HepG2 (cell line): Measurements from ENCODE around the gene SGPP1. TPM values are rescaled to one million over a fixed set of nuclear protein-coding genes. Genes with fewer than 3 reads are reported as not detected.

Experiments
- ATAC-seq: fragments of 200-7000 bp; cut with Tn5 transposase; 3 replicates; pipeline ENCODE4 v1.9.1; 2020; ENCODE audit warnings: mild to moderate bottlenecking, moderate library complexity
- BruUV-seq: library from RNA; stranded (reverse); fragments of 400-500 nt; replicated peaks from 2 replicates; lab custom pipeline; 2021; lab: Mats Ljungman, UMichigan
- CTCF ChIA-PET: fragments of 300-600 bp; formaldehyde crosslinking; extraction: SDS; loops from one replicate; lab custom pipeline; 2021; ENCODE audit warnings: low total read pairs, inconsistent platforms, low intra/inter-chr PET ratio; lab: Yijun Ruan, JAX
- POLR2A ChIA-PET: fragments of 350-600 bp; sonication (Branson Sonifier 250); formaldehyde crosslinking; loops from one replicate; lab custom pipeline; 2020; ENCODE audit warnings: antibody characterized with exemption, inconsistent platforms; lab: Yijun Ruan, JAX
- DNase-seq: peaks from one replicate; pipeline ENCODE4 v3.0.0-alpha.2; 2015; ENCODE audit warnings: low spot score
- FAIRE-seq: peaks from 3 replicates; lab custom pipeline; 2011; peaks lifted over from hg19 to GRCh38; lab: Jason Lieb, UNC
- H2AFZ ChIP-seq: one replicate; pipeline ENCODE4 v1.6.1; 2011; ENCODE audit warnings: low read length, inconsistent platforms
- H3K27ac ChIP-seq: fragments of 300-600 bp; 3 replicates; pipeline ENCODE4 v1.8.0; 2011; ENCODE audit warnings: mixed run types, mild to moderate bottlenecking, mixed read lengths, low read length, inconsistent platforms; ENCODE audit not compliant: insufficient read depth; ENCODE audit errors: extremely low read length
- H3K27me3 ChIP-seq, 2 experiments: fragments of 200-600 bp in 1 of 2; 2 replicates in 1 of 2; 3 replicates in 1 of 2; pipeline versions ENCODE4 v1.6.0 to v1.8.0; 2011; ENCODE audit warnings: low read length in 2 of 2, mild to moderate bottlenecking in 2 of 2, moderate library complexity in 2 of 2, inconsistent platforms in 1 of 2; ENCODE audit not compliant: insufficient read depth in 2 of 2, control insufficient read depth in 1 of 2
- H3K36me3 ChIP-seq, 2 experiments: fragments of 200-600 bp in 1 of 2; replicated peaks in 1 of 2; 2 replicates in 1 of 2; 3 replicates in 1 of 2; pipeline versions ENCODE4 v1.5.1 to v1.8.0; 2011; ENCODE audit warnings: low read length in 2 of 2, inconsistent platforms in 1 of 2; ENCODE audit not compliant: insufficient read depth in 2 of 2, control insufficient read depth in 1 of 2
- H3K4me1 ChIP-seq: 2 replicates; pipeline ENCODE4 v1.5.1; 2012; ENCODE audit warnings: low read length, inconsistent platforms; ENCODE audit not compliant: insufficient read depth
- H3K4me2 ChIP-seq: 2 replicates; pipeline ENCODE4 v1.6.0; 2011; ENCODE audit warnings: low read depth, low read length, inconsistent platforms
- H3K4me3 ChIP-seq, 3 experiments: fragments of 200-600 bp in 1 of 3; sonication (generic), shearing (Covaris generic) in 1 of 3; replicated peaks in 1 of 3; 2 replicates each; pipeline ENCODE4 v1.5.1; 2011 to 2016; ENCODE audit warnings: low read length in 3 of 3, inconsistent platforms in 2 of 3, low read depth in 2 of 3, mild to moderate bottlenecking in 2 of 3, control low read depth in 1 of 3, mixed read lengths in 1 of 3; ENCODE audit not compliant: insufficient read depth in 1 of 3
- H3K79me2 ChIP-seq: one replicate; pipeline ENCODE4 v1.6.1; 2011; ENCODE audit warnings: low read length, inconsistent platforms; ENCODE audit not compliant: insufficient read depth
- H3K9ac ChIP-seq: 2 replicates; pipeline ENCODE4 v1.6.0; 2011; ENCODE audit warnings: mild to moderate bottlenecking, low read depth, low read length, inconsistent platforms; ENCODE audit not compliant: insufficient read depth
- H3K9me3 ChIP-seq: 2 replicates; pipeline ENCODE4 v1.5.1; 2012; ENCODE audit warnings: mild to moderate bottlenecking, low read length
- H4K20me1 ChIP-seq: 2 replicates; pipeline ENCODE4 v1.6.0; 2011; ENCODE audit warnings: inconsistent platforms, mild to moderate bottlenecking, low read length, moderate library complexity; ENCODE audit not compliant: insufficient read depth
- MTA3 ChIP-seq: sonication (generic); formaldehyde crosslinking; IDR thresholded peaks from 2 replicates; pipeline ENCODE4 v1.4.0; 2020; ENCODE audit warnings: missing genetic modification reagents
- SP140L ChIP-seq: sonication (generic); formaldehyde crosslinking; IDR thresholded peaks from 2 replicates; pipeline ENCODE4 v1.4.0; 2020; ENCODE audit warnings: missing genetic modification reagents, borderline replicate concordance
- TAF1 ChIP-seq: sonication (generic); formaldehyde crosslinking; IDR thresholded peaks from 2 replicates; pipeline ENCODE4 v1.4.0; 2020; ENCODE audit warnings: missing genetic modification reagents
- TGIF2 ChIP-seq: IDR thresholded peaks from 2 replicates; pipeline ENCODE4 v1.6.1; 2016; ENCODE audit warnings: control low read depth, missing compliant biosample characterization
- ZNF589 ChIP-seq: sonication (generic); formaldehyde crosslinking; conservative IDR thresholded peaks from 2 replicates; pipeline ENCODE4 v1.8.0; 2022; ENCODE audit warnings: mild to moderate bottlenecking, moderate library complexity, missing genetic modification reagents
- ZZZ3 ChIP-seq: sonication (generic); formaldehyde crosslinking; IDR thresholded peaks from 2 replicates; pipeline ENCODE4 v1.4.0; 2020; ENCODE audit warnings: missing genetic modification reagents, mild to moderate bottlenecking, borderline replicate concordance
- WGBS: methylation state at CpG from one replicate; pipeline ENCODE4 v1.1.6; 2017; ENCODE audit warnings: low lambda C conversion rate; 5-methylcytosine and 5-hydroxymethylcytosine counted together
- in situ Hi-C: cut with HindIII; loops from 2 replicates; pipeline ENCODE4 v1.10.0; 2017; ENCODE audit warnings: low pct_unique_long_range_greater_than_20kb; ENCODE audit not compliant: extremely low pct_ligation_motif_present
- intact Hi-C: fragments of 100-400 bp; cut with micrococcal nuclease; formaldehyde crosslinking; loops from one replicate; pipeline ENCODE4 v1.10.0; 2022; ENCODE audit not compliant: unreplicated experiment
- polyA plus RNA-seq, 8 experiments: library from polyadenylated mRNA; depleted of rRNA in 3 of 8; stranded (reverse) in 7 of 8; unstranded in 1 of 8; fragments of >200 nt; fragmentation: Illumina TruSeq in 4 of 8; extraction: Trizol in 4 of 8; gene quantifications; 2 replicates each; pipeline versions ENCODE4 v1.2.1 to v1.2.3, GENCODE V29; 2011 to 2016; ENCODE audit warnings: low read depth in 4 of 8, missing spikeins in 1 of 8, mixed read lengths in 1 of 8; ENCODE audit not compliant: insufficient read depth in 1 of 8
- total RNA-seq, 5 experiments: library from RNA; depleted of rRNA; stranded (reverse); fragments of >200 nt; fragmentation: Illumina TruSeq; extraction: Trizol; gene quantifications; 2 replicates each; pipeline ENCODE4 v1.2.3, GENCODE V29; 2016; ENCODE audit warnings: low read depth in 1 of 5
- TF ChIP-seq, protein P1 (sequence below): sonication (generic); formaldehyde crosslinking; IDR thresholded peaks from 2 replicates; pipeline ENCODE4 v1.8.1; 2023; ENCODE audit warnings: mild to moderate bottlenecking, missing genetic modification reagents
- TF ChIP-seq, protein P2 (sequence below): sonication (generic); formaldehyde crosslinking; IDR thresholded peaks from 2 replicates; pipeline ENCODE4 v1.8.0; 2023; ENCODE audit warnings: mild to moderate bottlenecking, missing genetic modification reagents
- TF ChIP-seq, protein P3 (sequence below): fragments of 450-650 bp; IDR thresholded peaks from 2 replicates; pipeline ENCODE4 v1.6.1; 2016

The SGPP1 gene
- total and polyA plus RNA-seq, 2 of the 13 experiments (the other 11 are each of a cell fraction or from before 2014, with no cell fraction given), result 6.4 to 6.8 TPM

DNA sequence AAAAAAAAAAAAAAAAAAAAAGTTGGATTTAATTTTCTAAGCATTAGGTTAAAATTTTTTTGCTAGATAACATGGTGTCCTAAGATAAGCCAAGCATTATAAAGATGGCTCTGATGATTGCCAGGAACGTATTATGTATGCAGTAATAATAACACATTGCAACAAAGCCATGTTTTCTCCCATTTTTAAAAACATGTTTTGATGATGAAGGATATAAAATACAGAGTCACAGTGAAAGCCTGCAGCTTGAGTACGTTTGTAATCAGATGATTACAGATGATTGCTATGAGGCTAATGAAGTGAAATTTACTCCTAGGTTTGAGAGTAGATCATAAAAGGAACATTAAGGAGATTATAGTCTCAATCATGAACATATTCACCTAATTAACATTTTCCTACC is 72.9 kb downstream of the SGPP1 start:
- BruUV-seq, result no TSS peak
- Histone ChIP-seq H3K27ac (no peak overlapping the region), H2AFZ (no peak overlapping the region), H3K9me3 (no peaks in the 10 kb centered on the region), H3K4me2 (no peak overlapping the region), H4K20me1 (no peaks in the 10 kb centered on the region), H3K4me3 (no peak overlapping the region), H3K36me3 (no peaks in the 10 kb centered on the region), H3K27me3 (no peaks in the 10 kb centered on the region), H3K4me1 (peaks cover 8% of the 10 kb centered on the region), H3K79me2 (no peaks in the 10 kb centered on the region), H3K9ac (no peak overlapping the region)
- ChIA-PET POLR2A (no interaction called here), CTCF (no interaction called here)
- TF ChIP-seq MTA3, result no peak
- TF ChIP-seq, protein P1, sequence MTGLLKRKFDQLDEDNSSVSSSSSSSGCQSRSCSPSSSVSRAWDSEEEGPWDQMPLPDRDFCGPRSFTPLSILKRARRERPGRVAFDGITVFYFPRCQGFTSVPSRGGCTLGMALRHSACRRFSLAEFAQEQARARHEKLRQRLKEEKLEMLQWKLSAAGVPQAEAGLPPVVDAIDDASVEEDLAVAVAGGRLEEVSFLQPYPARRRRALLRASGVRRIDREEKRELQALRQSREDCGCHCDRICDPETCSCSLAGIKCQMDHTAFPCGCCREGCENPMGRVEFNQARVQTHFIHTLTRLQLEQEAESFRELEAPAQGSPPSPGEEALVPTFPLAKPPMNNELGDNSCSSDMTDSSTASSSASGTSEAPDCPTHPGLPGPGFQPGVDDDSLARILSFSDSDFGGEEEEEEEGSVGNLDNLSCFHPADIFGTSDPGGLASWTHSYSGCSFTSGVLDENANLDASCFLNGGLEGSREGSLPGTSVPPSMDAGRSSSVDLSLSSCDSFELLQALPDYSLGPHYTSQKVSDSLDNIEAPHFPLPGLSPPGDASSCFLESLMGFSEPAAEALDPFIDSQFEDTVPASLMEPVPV (CRISPR knock-in tag), result no peak
- TF ChIP-seq, protein P2, sequence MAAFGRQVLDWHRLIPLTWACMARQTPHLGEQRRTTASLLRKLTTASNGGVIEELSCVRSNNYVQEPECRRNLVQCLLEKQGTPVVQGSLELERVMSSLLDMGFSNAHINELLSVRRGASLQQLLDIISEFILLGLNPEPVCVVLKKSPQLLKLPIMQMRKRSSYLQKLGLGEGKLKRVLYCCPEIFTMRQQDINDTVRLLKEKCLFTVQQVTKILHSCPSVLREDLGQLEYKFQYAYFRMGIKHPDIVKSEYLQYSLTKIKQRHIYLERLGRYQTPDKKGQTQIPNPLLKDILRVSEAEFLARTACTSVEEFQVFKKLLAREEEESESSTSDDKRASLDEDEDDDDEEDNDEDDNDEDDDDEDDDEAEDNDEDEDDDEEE (CRISPR knock-in tag), result no peak
- no peak for TF ChIP-seq ZZZ3 (CRISPR knock-in tag)
- no peak for TF ChIP-seq TAF1 (CRISPR knock-in tag)
- no peak for TF ChIP-seq ZNF589 (CRISPR knock-in tag)
- TF ChIP-seq SP140L (CRISPR knock-in tag), result no peak
- no peak for TF ChIP-seq TGIF2 (CRISPR knock-in tag)
- TF ChIP-seq, protein P3, sequence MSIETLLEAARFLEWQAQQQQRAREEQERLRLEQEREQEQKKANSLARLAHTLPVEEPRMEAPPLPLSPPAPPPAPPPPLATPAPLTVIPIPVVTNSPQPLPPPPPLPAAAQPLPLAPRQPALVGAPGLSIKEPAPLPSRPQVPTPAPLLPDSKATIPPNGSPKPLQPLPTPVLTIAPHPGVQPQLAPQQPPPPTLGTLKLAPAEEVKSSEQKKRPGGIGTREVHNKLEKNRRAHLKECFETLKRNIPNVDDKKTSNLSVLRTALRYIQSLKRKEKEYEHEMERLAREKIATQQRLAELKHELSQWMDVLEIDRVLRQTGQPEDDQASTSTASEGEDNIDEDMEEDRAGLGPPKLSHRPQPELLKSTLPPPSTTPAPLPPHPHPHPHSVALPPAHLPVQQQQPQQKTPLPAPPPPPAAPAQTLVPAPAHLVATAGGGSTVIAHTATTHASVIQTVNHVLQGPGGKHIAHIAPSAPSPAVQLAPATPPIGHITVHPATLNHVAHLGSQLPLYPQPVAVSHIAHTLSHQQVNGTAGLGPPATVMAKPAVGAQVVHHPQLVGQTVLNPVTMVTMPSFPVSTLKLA, result no peak
- no peak for ATAC-seq
- WGBS, result 85% methylated on average over 2 of the region's 2 CpGs
- intact Hi-C loops (no loop called here), in situ Hi-C loops (no loop called here)
- no peak for FAIRE-seq
- no peak for DNase-seq
